GM18508 (cell line): ENCODE data around the gene PNLIPRP3.

ENCODE experiments used
- ATAC-seq: cut with Tn5 transposase; IDR thresholded peaks from one replicate; pipeline ENCODE4 v1.9.1; 2021; ENCODE audit warnings: moderate number of reproducible peaks; ENCODE audit not compliant: insufficient read depth, unreplicated experiment

Gene PNLIPRP3

DNA sequence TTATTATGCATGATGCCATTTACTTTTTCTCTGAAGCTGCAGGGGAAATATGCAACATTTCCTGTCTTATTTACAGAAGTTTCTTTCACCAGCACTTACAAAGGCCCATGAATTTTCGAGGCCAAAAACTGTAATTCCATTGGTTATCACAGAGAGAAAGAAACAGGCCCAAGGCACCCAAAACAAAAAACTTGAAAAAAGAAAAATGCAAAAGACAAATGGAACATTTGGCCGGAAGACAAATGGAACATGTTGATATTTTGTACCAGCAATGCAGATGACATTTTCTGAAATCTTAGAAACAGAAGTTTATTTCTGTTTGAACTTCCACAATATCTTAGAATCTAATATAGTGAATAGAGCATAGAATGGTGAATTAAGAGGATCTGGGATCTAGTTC lies 61.8 kb downstream of the PNLIPRP3 start:
- ATAC-seq = no peak

DNA sequence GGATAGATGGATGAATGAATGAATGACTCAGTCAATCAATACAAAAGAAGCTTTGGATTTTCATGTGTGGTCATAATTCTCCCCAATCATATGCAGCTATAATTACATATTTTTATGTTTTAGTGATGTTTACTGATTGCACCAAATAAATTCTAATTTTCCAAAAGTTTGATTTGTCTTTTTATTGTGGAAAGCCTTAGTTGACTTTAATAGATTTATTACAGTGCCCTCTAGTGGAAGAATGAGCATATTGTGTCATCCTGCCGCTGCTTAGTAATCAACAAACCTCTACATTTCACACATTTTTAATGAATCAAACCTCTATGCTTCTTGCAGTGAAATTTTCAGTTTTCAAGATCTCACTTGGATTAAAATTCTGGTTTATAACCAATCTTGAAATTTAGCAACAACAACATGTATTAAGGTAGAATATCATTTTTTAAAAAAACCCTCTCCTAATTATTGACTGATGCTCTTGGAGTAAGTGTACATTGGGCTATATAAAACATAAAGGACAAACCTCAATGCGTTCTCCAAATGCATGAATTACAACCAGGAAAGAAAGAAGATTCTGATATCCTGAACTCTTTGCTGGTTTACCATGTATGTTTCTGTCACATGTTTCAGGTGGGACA lies 62.5 kb downstream of the PNLIPRP3 start:
- no peak for ATAC-seq

DNA sequence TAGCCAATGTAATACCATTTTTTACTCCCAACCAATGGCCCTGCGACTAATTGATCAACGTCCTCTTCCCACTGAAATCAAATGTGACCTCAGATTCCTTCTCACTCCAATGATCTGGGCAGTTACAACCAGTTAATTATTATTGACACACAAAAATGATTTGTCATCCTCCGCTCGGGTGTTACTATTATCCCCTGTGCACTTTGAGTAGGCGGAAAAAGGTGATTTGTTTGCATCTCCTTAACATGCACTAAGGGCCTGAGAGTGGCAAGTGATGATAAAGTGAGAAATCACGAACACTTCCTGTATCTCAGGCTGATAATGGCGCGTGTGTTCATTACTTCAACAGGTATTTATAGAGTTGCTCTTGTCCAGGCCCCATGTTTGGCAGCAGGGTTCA lies 77.1 kb downstream of the PNLIPRP3 start:
- no peak for ATAC-seq

GRCh38 chr10:116510565-116510964 lies 82.9 kb downstream of the PNLIPRP3 start:
- no peak for ATAC-seq

DNA sequence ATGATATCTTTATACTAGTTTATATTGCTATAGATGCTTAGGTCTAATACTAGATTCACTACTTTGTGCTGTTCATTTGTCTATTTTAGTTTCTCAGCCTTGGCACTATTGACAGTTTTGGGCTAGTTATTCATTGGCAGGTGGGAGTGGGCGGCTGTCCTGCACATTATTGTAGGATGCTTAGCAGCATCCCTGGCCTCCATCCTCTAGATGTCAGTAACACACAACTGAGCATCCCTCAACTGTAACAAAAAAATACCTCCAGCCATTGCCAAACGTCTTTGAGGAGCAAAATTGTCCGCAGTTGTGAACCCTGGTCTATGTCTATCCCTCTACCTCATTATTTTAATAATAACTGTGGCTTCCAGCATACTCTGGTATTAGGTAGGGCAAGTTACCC lies 83.7 kb downstream of the PNLIPRP3 start:
- ATAC-seq = no peak

- ATAC-seq = no peak
Measured at GRCh38 chr10:116521424-116522290, 94.0 kb downstream of the PNLIPRP3 start.

DNA sequence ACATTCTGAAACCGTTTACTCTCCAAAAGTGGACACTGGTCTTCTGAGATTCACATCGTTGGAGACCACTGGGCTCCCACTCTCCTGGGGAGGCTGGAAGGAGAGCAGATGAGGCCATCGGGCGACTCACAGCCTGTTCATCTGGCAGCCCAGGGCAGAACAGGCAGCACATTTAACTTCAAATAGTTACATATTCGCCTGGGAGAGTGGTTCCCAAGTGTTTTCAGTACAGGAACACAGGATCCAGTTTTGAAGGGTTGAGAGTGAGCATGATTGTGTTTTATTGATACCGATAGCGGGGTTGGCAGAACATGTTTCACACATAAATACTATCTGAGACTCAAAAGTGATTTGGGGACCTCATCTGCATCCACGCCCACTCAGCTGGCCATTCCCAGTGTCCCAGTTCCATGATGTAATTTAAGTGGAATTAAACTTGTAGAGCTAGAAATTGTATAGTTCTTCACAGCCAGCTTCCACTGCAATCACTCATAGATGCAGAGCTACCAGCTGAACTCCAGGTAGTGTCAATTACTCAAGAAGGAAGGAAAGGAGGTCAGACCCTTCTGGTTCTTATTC lies 95.2 kb downstream of the PNLIPRP3 start:
- ATAC-seq = no peak

GRCh38 chr10:116524736-116525135 lies 97.1 kb downstream of the PNLIPRP3 start:
- ATAC-seq = no peak

- ATAC-seq = no peak
Measured at GRCh38 chr10:116526219-116526618, 98.6 kb downstream of the PNLIPRP3 start.
